Immature natural killer cell (primary cell): Measurements from ENCODE around the gene KHDC4. TPM values are rescaled to one million over a fixed set of nuclear protein-coding genes. Genes with fewer than 3 reads are reported as not detected.
"Not testable (repeated sequence)": the region's sequence is repeated elsewhere in the genome, so short reads cannot be mapped to it uniquely, and the experiment has no call there.

ENCODE experiments used
- DNase-seq, 3 donors: peaks; one replicate each; pipeline ENCODE4 v3.0.0; 2022; ENCODE audit warnings: mixed read lengths in 1 of 3
- H3K27ac Mint-ChIP-seq, 6 donors: one replicate each; pipeline ENCODE4 v1.8.0; 2020; ENCODE audit warnings: mixed read lengths in 6 of 6, mild to moderate bottlenecking in 5 of 6, inconsistent platforms in 4 of 6, moderate library complexity in 3 of 6
- H3K27me3 Mint-ChIP-seq, 3 donors: one replicate each; pipeline ENCODE4 v1.8.0; 2020 to 2021; ENCODE audit warnings: low read depth in 3 of 3, mild to moderate bottlenecking in 3 of 3, mixed read lengths in 3 of 3, moderate library complexity in 3 of 3, inconsistent platforms in 1 of 3
- H3K36me3 Mint-ChIP-seq, 3 donors: one replicate each; pipeline ENCODE4 v1.8.0; 2020; ENCODE audit warnings: mixed read lengths in 3 of 3, inconsistent platforms in 2 of 3, mild to moderate bottlenecking in 2 of 3
- H3K4me1 Mint-ChIP-seq, 2 donors: one replicate each; pipeline ENCODE4 v1.8.0; 2020; ENCODE audit warnings: inconsistent platforms in 2 of 2, mild to moderate bottlenecking in 2 of 2, mixed read lengths in 2 of 2, moderate library complexity in 1 of 2
- H3K4me3 Mint-ChIP-seq, 5 donors: one replicate each; pipeline ENCODE4 v1.8.0; 2020; ENCODE audit warnings: mild to moderate bottlenecking in 5 of 5, mixed read lengths in 5 of 5, inconsistent platforms in 3 of 5, moderate library complexity in 3 of 5
- H3K9me3 Mint-ChIP-seq, 6 donors: one replicate each; pipeline ENCODE4 v1.8.0; 2020; ENCODE audit warnings: mild to moderate bottlenecking in 6 of 6, mixed read lengths in 6 of 6, inconsistent platforms in 4 of 6, moderate library complexity in 3 of 6
- polyA plus RNA-seq, 3 donors: library from polyadenylated mRNA; unstranded; fragments of 300-500 nt; fragmentation: Illumina TruSeq; gene quantifications; one replicate each; pipeline ENCODE4 v1.2.3, GENCODE V29; 2021

The KHDC4 gene
- polyA plus RNA-seq, 3 donors from 2014 or later, result 1.0 to 7.0 (median 4.1) TPM

- Mint-ChIP-seq H3K4me3 (no peak overlapping the region), H3K4me1 (peaks cover 12 to 18% of the 10 kb centered on the region in 2 donors), H3K36me3 (peaks cover 9 to 24% (median 17%) of the 10 kb centered on the region in 3 donors), H3K9me3 (no peaks in the 10 kb centered on the region), H3K27ac (peak overlapping the region in 4 of 6 donors; percentile 34 to 82 (median 58)), H3K27me3 (no peaks in the 10 kb centered on the region)
- no peak for DNase-seq
These were observed 36.5 kb downstream of the KHDC4 start for GRCh38 chr1:155897746-155898145.

DNA sequence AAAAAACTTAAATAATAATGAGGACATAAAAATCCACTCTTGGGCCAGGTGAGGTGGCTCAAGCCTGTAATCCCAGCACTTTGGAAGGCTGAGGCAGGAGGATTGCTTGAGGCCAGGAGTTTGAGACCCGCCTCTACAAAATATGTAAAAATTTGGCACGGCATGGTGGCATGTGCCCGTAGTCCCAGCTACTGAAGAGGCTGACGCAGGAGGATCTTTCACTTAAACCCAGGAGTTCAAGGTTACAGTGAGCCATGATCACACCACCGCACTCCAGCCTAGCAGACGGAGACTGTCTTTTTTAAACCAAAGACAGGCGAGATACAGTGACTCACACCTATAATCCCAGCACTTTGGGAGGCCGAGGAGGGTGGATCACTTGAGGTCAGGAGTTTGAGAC, 37.7 kb downstream of the KHDC4 start:
- H3K27ac Mint-ChIP-seq, H3K4me3 Mint-ChIP-seq, DNase-seq, H3K27me3 Mint-ChIP-seq, H3K9me3 Mint-ChIP-seq: not testable (repeated sequence)
- peaks cover 9 to 20% (median 17%) of the 10 kb centered on the region in 3 donors for H3K36me3 Mint-ChIP-seq
- peaks cover 15 to 19% of the 10 kb centered on the region in 2 donors for H3K4me1 Mint-ChIP-seq

- H3K4me3 Mint-ChIP-seq, H3K27me3 Mint-ChIP-seq, H3K9me3 Mint-ChIP-seq, H3K27ac Mint-ChIP-seq, DNase-seq: not testable (repeated sequence)
- Mint-ChIP-seq H3K4me1 (peaks cover 15 to 19% of the 10 kb centered on the region in 2 donors), H3K36me3 (peaks cover 9 to 17% (median 17%) of the 10 kb centered on the region in 3 donors)
These were observed 38.6 kb downstream of the KHDC4 start for GRCh38 chr1:155895617-155896016.

DNA sequence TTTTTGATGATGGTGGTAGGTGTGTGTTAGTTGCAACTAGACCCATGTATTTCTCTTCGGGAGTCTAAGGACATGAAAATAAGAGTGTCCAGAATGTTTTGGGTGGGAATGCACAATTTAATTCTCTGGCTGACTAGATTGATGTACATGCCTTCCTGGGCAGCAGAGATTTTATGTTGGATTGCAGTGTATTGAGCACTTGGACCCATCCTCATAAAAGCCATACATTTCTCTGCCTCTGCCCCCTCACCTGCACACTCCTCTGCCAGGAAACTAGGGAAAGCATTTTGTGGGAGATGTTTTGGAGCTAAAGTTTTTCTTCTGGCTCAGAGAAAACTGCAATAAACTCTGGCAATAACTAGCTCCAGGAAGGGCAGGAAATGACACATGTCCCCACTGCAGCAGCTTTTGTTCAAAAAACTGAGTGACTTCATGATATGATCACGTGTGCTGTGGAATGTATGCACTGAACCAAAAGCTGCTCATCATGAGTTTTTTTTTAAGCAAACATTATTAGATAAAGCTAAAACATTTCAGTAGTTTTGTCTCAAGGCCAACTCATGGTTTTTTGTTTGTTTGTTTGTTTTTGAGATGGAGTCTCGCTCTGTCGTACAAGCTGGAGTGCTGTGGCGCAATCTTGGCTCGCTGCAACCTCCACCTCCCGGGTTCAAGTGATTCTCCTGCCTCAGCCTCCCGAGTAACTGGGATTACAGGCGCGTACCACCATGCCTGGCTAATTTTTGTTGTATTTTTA, 40.6 kb downstream of the KHDC4 start:
- H3K4me1 Mint-ChIP-seq, result peaks cover 13 to 15% of the 10 kb centered on the region in 2 donors
- H3K4me3 Mint-ChIP-seq, result peak overlapping the region in 1 of 5 donors; percentile 0
- peak overlapping the region; percentile 39 to 87 (median 70) for H3K27ac Mint-ChIP-seq
- DNase-seq, result peak in 1 of 3 donors; percentile 28
- H3K36me3 Mint-ChIP-seq, result no peaks in the 10 kb centered on the region
- no peaks in the 10 kb centered on the region for H3K9me3 Mint-ChIP-seq
- H3K27me3 Mint-ChIP-seq, result peaks cover 0 to 1% (median 0%) of the 10 kb centered on the region in 3 donors

- Mint-ChIP-seq H3K27ac (peak overlapping the region in 3 of 6 donors; percentile 45 to 87 (median 79)), H3K4me1 (peaks cover 13 to 15% of the 10 kb centered on the region in 2 donors), H3K4me3 (no peak overlapping the region), H3K27me3 (peaks cover 0 to 1% (median 0%) of the 10 kb centered on the region in 3 donors), H3K36me3 (no peaks in the 10 kb centered on the region), H3K9me3 (no peaks in the 10 kb centered on the region)
- DNase-seq, result no peak
These were observed 41.4 kb downstream of the KHDC4 start for GRCh38 chr1:155892796-155893195.

DNA sequence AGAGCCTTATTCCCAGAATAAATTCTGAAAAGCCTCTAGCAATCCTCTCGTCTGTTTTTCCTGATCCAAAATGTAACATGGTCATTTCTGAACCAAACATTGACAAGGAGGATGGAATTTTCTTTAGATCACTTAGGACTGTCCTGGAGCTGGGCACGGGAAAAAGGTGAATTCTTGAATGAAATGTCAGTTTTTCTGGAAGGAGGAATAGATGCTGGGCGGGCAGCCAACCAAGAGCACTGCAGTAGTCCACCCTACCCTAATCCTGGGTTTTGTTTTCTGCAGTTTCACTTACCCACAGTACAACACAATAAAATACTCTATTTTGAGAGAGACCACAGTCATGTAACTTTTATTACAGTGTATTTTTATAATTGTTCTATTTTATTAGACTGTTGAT, 44.0 kb downstream of the KHDC4 start:
- Mint-ChIP-seq H3K27ac (no peak overlapping the region), H3K4me1 (peaks cover 13 to 15% of the 10 kb centered on the region in 2 donors), H3K4me3 (no peak overlapping the region), H3K36me3 (no peaks in the 10 kb centered on the region), H3K9me3 (no peaks in the 10 kb centered on the region), H3K27me3 (peaks cover 0 to 1% (median 0%) of the 10 kb centered on the region in 3 donors)
- DNase-seq, result no peak

DNA sequence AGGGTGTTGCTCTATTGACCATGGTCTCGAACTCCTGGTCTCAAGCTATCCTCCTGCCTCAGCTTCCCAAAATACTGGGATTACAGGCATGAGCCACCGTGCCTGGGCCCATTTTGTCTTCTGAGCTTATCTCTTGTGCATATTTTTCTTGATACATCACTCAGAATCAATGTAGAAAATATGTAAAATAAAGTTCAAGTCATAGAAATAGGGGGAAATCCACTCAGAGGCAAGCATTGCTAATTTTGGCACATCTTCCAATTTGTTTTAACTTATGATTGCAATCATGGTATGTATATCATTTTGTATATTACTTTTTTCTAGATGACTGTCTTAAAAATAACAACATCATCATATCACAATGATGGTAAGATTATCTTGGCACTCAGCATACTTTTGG, 44.6 kb downstream of the KHDC4 start:
- H3K4me1 Mint-ChIP-seq, result peaks cover 13 to 15% of the 10 kb centered on the region in 2 donors
- no peak overlapping the region for H3K27ac Mint-ChIP-seq
- H3K36me3 Mint-ChIP-seq, result no peaks in the 10 kb centered on the region
- H3K27me3 Mint-ChIP-seq, result peaks cover 0 to 1% (median 0%) of the 10 kb centered on the region in 3 donors
- H3K4me3 Mint-ChIP-seq, result no peak overlapping the region
- DNase-seq, result no peak
- no peaks in the 10 kb centered on the region for H3K9me3 Mint-ChIP-seq

- Mint-ChIP-seq H3K36me3 (peaks cover 0 to 3% (median 0%) of the 10 kb centered on the region in 3 donors), H3K27ac (no peak overlapping the region), H3K9me3 (no peaks in the 10 kb centered on the region)
These were observed 45.7 kb downstream of the KHDC4 start for GRCh38 chr1:155888481-155888880.

DNA sequence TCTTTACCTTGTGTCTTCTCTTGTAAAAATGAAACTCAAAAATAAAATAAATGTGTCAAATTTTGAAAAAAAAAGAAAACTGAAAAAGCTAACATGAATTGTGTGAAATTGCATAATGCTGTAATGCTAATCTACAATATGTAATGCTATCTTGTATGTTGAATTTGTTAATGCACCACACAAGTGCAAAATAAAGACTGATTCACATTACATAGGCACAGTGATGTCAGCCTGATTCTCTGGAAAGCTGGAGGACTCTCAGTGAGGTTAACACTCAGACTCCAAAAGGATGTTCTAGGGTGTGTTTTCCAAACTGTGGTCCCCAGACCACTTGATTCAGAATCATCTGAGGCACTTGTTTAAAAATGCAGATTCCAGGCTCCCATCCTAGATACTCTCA, 49.2 kb downstream of the KHDC4 start:
- H3K9me3 Mint-ChIP-seq, result no peaks in the 10 kb centered on the region
- H3K36me3 Mint-ChIP-seq, result peaks cover 3 to 20% (median 15%) of the 10 kb centered on the region in 3 donors
- peak overlapping the region in 2 of 6 donors; percentile 23 to 31 for H3K27ac Mint-ChIP-seq
- no peak overlapping the region for H3K4me3 Mint-ChIP-seq
- no peaks in the 10 kb centered on the region for H3K4me1 Mint-ChIP-seq
- H3K27me3 Mint-ChIP-seq, result no peaks in the 10 kb centered on the region
- no peak for DNase-seq

More at GRCh38 chr1:155888481-155888880, 45.7 kb downstream of the KHDC4 start:
- Mint-ChIP-seq H3K4me1 (peaks cover 9% of the 10 kb centered on the region in 2 donors), H3K27me3 (peaks cover 0 to 1% (median 0%) of the 10 kb centered on the region in 3 donors), H3K4me3 (no peak overlapping the region)
- no peak for DNase-seq

DNA sequence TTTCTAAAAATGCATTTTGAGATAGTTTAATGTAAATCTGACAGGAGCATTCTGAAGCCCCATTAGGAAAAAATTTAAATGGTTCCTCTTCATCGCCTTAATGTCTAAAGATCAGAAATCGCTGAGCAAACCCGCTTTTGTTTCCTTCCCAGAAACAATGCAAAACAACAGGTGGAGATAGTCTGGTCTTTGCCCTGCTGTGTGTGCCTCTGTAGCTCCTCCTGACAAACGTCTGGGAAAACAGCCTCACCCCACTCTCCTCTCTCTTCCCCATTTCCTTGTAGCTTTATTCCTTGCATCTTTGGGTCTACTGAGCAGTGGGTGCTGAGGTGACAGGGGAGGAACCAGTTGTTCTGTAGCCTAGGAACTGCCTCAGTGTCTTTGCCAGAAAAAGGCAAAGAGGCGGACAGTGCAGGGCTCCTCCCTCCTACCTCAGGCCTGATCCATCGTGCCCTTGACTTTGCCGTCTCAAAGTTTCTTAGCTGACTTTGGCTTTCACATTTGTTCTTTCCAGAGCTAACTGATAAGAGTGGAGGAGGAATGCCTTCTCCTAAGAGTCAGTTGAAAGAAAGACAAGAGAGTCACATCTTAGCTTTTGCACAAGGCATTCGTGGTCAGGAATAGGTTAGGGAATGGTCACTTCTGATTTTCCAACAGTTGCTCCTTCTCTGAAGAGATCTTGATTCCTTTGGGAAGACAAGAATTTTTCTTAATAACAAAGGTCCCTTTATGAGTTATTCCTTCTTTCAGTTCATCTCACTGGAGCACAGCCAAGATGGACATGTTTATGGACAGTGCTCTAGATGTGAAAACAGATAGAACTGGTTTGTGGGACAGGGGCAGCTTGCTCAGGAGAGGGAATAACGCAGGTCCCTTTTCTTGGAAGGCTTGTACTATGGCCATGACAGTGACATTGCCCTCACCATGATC, 49.9 kb downstream of the KHDC4 start:
- DNase-seq, result no peak
- Mint-ChIP-seq H3K9me3 (no peaks in the 10 kb centered on the region), H3K36me3 (peaks cover 3 to 23% (median 15%) of the 10 kb centered on the region in 3 donors), H3K27me3 (no peaks in the 10 kb centered on the region), H3K4me3 (no peak overlapping the region), H3K4me1 (no peaks in the 10 kb centered on the region), H3K27ac (peak overlapping the region in 2 of 6 donors; percentile 33 to 60)

GRCh38 chr1:155882766-155883165, 51.4 kb downstream of the KHDC4 start:
- Mint-ChIP-seq H3K36me3 (peaks cover 3 to 25% (median 15%) of the 10 kb centered on the region in 3 donors), H3K4me1 (no peaks in the 10 kb centered on the region), H3K27ac (no peak overlapping the region), H3K27me3 (no peaks in the 10 kb centered on the region), H3K9me3 (no peaks in the 10 kb centered on the region), H3K4me3 (no peak overlapping the region)
- no peak for DNase-seq

DNA sequence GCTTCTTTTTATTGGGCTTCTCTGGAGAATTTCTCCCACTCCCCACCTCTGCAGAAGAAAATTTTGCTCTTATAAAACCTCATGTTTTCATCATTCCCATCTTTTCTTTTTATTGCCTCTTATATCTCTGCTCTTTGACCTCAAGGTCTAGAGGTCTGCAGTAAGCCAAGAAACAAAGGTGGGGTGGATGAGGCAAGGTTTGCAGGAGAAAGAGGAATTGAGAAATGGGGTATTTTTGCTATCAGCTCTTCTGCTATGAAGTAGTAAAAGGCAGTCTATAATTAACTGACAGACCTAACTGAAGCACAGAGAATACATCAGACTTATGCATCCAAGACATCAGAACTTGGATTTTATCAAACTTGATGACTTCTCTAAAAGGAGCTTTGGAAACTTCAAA, 52.0 kb downstream of the KHDC4 start:
- H3K27ac Mint-ChIP-seq, result peak overlapping the region in 1 of 6 donors; percentile 28
- peaks cover 3 to 25% (median 15%) of the 10 kb centered on the region in 3 donors for H3K36me3 Mint-ChIP-seq
- H3K9me3 Mint-ChIP-seq, result no peaks in the 10 kb centered on the region
- H3K27me3 Mint-ChIP-seq, result no peaks in the 10 kb centered on the region
- no peaks in the 10 kb centered on the region for H3K4me1 Mint-ChIP-seq
- DNase-seq, result no peak
- H3K4me3 Mint-ChIP-seq, result no peak overlapping the region

DNA sequence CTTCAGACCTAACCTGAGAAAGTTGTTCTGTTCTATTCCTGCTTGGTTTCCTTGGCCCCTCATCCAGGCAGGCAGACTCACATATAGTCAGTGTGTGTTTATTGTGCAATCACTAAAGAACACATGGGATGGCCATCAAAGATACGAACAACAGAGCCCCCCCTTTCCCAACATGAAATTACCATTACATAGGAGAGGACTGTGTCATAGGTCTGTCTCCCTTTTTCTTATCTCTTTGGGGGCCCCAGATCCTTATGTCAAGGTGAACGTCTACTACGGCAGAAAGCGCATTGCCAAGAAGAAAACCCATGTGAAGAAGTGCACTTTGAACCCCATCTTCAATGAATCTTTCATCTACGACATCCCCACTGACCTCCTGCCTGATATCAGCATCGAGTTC, 53.3 kb downstream of the KHDC4 start:
- Mint-ChIP-seq H3K27me3 (no peaks in the 10 kb centered on the region), H3K4me1 (no peaks in the 10 kb centered on the region), H3K4me3 (no peak overlapping the region), H3K9me3 (no peaks in the 10 kb centered on the region), H3K27ac (peak overlapping the region in 1 of 6 donors; percentile 31), H3K36me3 (peaks cover 7 to 25% (median 15%) of the 10 kb centered on the region in 3 donors)
- no peak for DNase-seq

- H3K4me1 Mint-ChIP-seq, result peaks cover 0 to 2% of the 10 kb centered on the region in 2 donors
- peak overlapping the region in 2 of 6 donors; percentile 31 to 36 for H3K27ac Mint-ChIP-seq
- no peak overlapping the region for H3K4me3 Mint-ChIP-seq
- DNase-seq, result no peak
- no peaks in the 10 kb centered on the region for H3K9me3 Mint-ChIP-seq
- no peaks in the 10 kb centered on the region for H3K27me3 Mint-ChIP-seq
- H3K36me3 Mint-ChIP-seq, result peaks cover 7 to 25% (median 15%) of the 10 kb centered on the region in 3 donors
These were observed 54.0 kb downstream of the KHDC4 start for GRCh38 chr1:155880251-155880650.
